Loucy (cell line): ENCODE measurements around the gene FAR2.

Experiments
- H2AFZ ChIP-seq: fragments of 200-600 bp; sonication (generic); 2 replicates; pipeline ENCODE4 v1.6.0; 2016; ENCODE audit warnings: antibody characterized with exemption, mild to moderate bottlenecking, low read length, moderate library complexity
- H3F3A ChIP-seq: fragments of 200-600 bp; 2 replicates; pipeline ENCODE4 v1.6.0; 2016; ENCODE audit warnings: antibody characterized with exemption, low read depth, mild to moderate bottlenecking
- H3K27me3 ChIP-seq: fragments of 200-600 bp; sonication (generic); 2 replicates; pipeline ENCODE4 v1.6.1; 2014; ENCODE audit warnings: low read length, mild to moderate bottlenecking; ENCODE audit not compliant: insufficient read depth, poor library complexity, severe bottlenecking
- H3K36me3 ChIP-seq: fragments of 200-600 bp; sonication (generic); 2 replicates; pipeline ENCODE4 v1.6.1; 2016; ENCODE audit warnings: low read length; ENCODE audit not compliant: insufficient read depth
- H3K4me1 ChIP-seq: fragments of 200-600 bp; sonication (generic); 2 replicates; pipeline ENCODE4 v1.5.1; 2014; ENCODE audit warnings: low read length, mild to moderate bottlenecking; ENCODE audit not compliant: insufficient read depth, poor library complexity, severe bottlenecking
- H3K4me2 ChIP-seq: fragments of 200-600 bp; sonication (generic); 2 replicates; pipeline ENCODE4 v1.6.0; 2014; ENCODE audit warnings: antibody characterized with exemption, low read length, low read depth, mild to moderate bottlenecking; ENCODE audit not compliant: poor library complexity, severe bottlenecking
- H3K4me3 ChIP-seq: fragments of 200-600 bp; sonication (generic); 2 replicates; pipeline ENCODE4 v1.5.1; 2014; ENCODE audit warnings: low read length, mild to moderate bottlenecking, mixed read lengths; ENCODE audit not compliant: poor library complexity, severe bottlenecking
- H3K79me2 ChIP-seq: fragments of 200-600 bp; sonication (generic); 2 replicates; pipeline ENCODE4 v1.6.1; 2014; ENCODE audit warnings: low read length; ENCODE audit not compliant: insufficient read depth
- H3K9ac ChIP-seq: fragments of 200-600 bp; sonication (generic); 2 replicates; pipeline ENCODE4 v1.6.0; 2014; ENCODE audit warnings: mild to moderate bottlenecking, low read depth, low read length, moderate library complexity; ENCODE audit not compliant: poor library complexity, severe bottlenecking
- H3K9me2 ChIP-seq: fragments of 200-600 bp; sonication (generic); replicated peaks from 2 replicates; pipeline ENCODE4 v1.6.1; 2016; ENCODE audit warnings: low read depth, low read length, mixed read lengths
- H3K9me3 ChIP-seq: fragments of 200-600 bp; sonication (generic); 2 replicates; pipeline ENCODE4 v1.6.1; 2014; ENCODE audit warnings: mild to moderate bottlenecking, antibody characterized with exemption, low read length, low read depth; ENCODE audit not compliant: insufficient read depth
- H4K20me1 ChIP-seq: fragments of 200-600 bp; sonication (generic); 2 replicates; pipeline ENCODE4 v1.6.0; 2014; ENCODE audit warnings: antibody characterized with exemption, low read length, mild to moderate bottlenecking; ENCODE audit not compliant: insufficient read depth, poor library complexity, severe bottlenecking
- EZH2phosphoT487 ChIP-seq: fragments of 200-600 bp; IDR thresholded peaks from 2 replicates; pipeline ENCODE4 v1.6.1; 2018; ENCODE audit warnings: antibody characterized with exemption, mild to moderate bottlenecking, moderate library complexity, borderline replicate concordance
- TF ChIP-seq, protein P1 (sequence below): fragments of 200-600 bp; sonication (generic); conservative IDR thresholded peaks from 2 replicates; pipeline ENCODE4 v1.5.1; 2014; ENCODE audit warnings: mild to moderate bottlenecking, antibody characterized with exemption, low read length

Gene FAR2

DNA sequence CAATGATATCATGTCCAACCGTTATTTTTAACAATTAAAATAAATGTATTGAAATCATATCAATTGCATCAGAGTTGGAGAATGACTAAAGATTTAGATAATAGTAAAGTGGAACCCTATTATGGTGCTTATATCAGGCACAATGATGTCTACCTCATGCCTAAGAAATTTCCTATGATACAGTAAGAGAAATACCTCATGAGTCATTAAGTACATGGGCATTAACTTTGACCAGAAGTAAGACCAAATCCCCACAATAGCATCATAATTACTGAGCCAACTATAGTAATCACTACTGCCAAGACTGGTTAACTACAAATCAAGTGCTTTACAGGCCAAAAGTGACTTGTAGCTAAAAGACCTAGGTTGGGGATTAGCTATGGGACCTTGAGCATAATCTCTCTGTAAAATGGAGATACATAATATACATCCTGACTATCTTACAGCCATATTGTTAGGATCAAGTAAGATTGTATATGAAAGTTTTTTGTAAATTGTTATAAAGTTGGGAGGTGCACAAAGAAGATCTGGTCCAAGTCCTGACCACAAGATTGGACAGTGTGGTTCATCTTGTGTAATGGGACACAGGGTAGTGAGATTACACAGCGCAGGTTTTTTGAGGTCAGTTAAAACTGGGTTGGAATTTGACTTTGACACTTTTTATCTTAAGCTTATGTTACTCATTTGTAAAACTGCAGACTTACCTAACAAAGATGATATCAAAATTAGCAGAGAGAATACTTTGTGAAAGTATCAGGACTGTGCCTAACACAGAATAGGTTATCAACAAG, 171.4 kb downstream of the FAR2 start:
- Histone ChIP-seq H2AFZ (no peak overlapping the region), H3K4me3 (no peak overlapping the region), H3K27me3 (no peaks in the 10 kb centered on the region), H4K20me1 (no peaks in the 10 kb centered on the region), H3K9ac (no peak overlapping the region), H3K9me2 (no peaks in the 10 kb centered on the region), H3K9me3 (no peaks in the 10 kb centered on the region; the same call in 1 of the 2 replicates), H3K4me1 (peaks cover 6% of the 10 kb centered on the region), H3F3A (no peaks in the 10 kb centered on the region), H3K4me2 (no peak overlapping the region), H3K36me3 (peaks cover 21% of the 10 kb centered on the region), H3K79me2 (no peaks in the 10 kb centered on the region)
- TF ChIP-seq, protein P1, sequence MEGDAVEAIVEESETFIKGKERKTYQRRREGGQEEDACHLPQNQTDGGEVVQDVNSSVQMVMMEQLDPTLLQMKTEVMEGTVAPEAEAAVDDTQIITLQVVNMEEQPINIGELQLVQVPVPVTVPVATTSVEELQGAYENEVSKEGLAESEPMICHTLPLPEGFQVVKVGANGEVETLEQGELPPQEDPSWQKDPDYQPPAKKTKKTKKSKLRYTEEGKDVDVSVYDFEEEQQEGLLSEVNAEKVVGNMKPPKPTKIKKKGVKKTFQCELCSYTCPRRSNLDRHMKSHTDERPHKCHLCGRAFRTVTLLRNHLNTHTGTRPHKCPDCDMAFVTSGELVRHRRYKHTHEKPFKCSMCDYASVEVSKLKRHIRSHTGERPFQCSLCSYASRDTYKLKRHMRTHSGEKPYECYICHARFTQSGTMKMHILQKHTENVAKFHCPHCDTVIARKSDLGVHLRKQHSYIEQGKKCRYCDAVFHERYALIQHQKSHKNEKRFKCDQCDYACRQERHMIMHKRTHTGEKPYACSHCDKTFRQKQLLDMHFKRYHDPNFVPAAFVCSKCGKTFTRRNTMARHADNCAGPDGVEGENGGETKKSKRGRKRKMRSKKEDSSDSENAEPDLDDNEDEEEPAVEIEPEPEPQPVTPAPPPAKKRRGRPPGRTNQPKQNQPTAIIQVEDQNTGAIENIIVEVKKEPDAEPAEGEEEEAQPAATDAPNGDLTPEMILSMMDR: no peak
- TF ChIP-seq EZH2phosphoT487: no peak

DNA sequence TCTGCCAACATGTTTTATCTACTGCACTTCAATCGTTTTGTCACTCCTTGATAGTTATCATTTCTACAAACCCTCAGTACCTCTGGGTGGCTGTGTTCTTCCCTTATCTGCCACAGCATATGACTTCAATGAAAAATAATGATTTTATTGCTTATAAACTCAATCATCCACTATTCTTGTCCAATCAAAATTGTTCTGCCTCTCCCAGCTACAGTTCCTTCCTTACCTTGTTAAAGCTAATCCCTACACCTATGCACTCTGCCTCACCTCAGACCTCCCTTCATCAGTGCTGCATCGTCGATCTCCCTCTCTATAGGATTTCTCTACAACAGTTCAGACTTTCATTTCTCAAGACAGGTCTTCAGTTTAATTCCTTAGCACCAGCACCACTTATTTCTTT, 173.1 kb downstream of the FAR2 start:
- peaks cover 5% of the 10 kb centered on the region for H3K4me1 ChIP-seq
- H2AFZ ChIP-seq: no peak overlapping the region
- no peak overlapping the region for H3K9ac ChIP-seq
- H3K9me2 ChIP-seq: no peaks in the 10 kb centered on the region
- H3K79me2 ChIP-seq: no peaks in the 10 kb centered on the region
- H3K4me3 ChIP-seq: no peak overlapping the region
- no peaks in the 10 kb centered on the region for H3K27me3 ChIP-seq
- TF ChIP-seq, protein P1: no peak
- TF ChIP-seq EZH2phosphoT487: no peak
- no peak overlapping the region for H3K4me2 ChIP-seq
- H4K20me1 ChIP-seq: no peaks in the 10 kb centered on the region
- no peaks in the 10 kb centered on the region; the same call in 1 of the 2 replicates for H3K9me3 ChIP-seq
- H3K36me3 ChIP-seq: peaks cover 21% of the 10 kb centered on the region
- no peaks in the 10 kb centered on the region for H3F3A ChIP-seq

DNA sequence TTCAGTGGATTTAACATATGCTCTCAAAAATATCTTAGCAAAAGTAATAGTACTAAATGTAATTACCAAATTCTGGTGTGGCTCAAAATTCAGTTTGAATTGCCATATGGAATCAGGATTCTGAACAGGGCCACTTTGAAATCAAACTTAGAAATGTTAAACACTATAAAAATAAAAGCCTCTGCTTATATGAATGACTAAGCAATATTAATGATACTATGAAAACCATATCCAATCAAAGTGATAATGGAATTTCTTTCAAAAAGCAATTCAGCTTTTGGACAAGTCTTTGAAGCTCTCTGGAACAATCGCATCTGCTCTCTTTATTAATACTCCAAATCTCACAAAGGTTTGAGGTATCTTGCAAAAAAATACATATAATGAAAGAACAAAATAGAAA, 180.3 kb downstream of the FAR2 start:
- Histone ChIP-seq H3F3A (no peaks in the 10 kb centered on the region), H3K9me3 (no peaks in the 10 kb centered on the region), H3K9me2 (no peaks in the 10 kb centered on the region), H3K4me3 (no peak overlapping the region), H3K27me3 (no peaks in the 10 kb centered on the region), H3K36me3 (0 out of 2 replicates have a peak, but pooled peaks cover 7% of the 10 kb centered on the region), H3K4me2 (no peak overlapping the region), H3K4me1 (no peaks in the 10 kb centered on the region), H4K20me1 (no peaks in the 10 kb centered on the region), H2AFZ (no peak overlapping the region), H3K79me2 (no peaks in the 10 kb centered on the region), H3K9ac (no peak overlapping the region)
- no peak for TF ChIP-seq EZH2phosphoT487
- TF ChIP-seq, protein P1: no peak
